GM19455 (cell line): ENCODE results near the gene METTL25B.
"Not testable (repeated sequence)": the region's sequence is repeated elsewhere in the genome, so short reads cannot be mapped to it uniquely, and the experiment has no call there.

Experiments
- ATAC-seq: cut with Tn5 transposase; IDR thresholded peaks from one replicate; pipeline ENCODE4 v1.9.1; 2021; ENCODE audit not compliant: unreplicated experiment

The METTL25B gene

DNA sequence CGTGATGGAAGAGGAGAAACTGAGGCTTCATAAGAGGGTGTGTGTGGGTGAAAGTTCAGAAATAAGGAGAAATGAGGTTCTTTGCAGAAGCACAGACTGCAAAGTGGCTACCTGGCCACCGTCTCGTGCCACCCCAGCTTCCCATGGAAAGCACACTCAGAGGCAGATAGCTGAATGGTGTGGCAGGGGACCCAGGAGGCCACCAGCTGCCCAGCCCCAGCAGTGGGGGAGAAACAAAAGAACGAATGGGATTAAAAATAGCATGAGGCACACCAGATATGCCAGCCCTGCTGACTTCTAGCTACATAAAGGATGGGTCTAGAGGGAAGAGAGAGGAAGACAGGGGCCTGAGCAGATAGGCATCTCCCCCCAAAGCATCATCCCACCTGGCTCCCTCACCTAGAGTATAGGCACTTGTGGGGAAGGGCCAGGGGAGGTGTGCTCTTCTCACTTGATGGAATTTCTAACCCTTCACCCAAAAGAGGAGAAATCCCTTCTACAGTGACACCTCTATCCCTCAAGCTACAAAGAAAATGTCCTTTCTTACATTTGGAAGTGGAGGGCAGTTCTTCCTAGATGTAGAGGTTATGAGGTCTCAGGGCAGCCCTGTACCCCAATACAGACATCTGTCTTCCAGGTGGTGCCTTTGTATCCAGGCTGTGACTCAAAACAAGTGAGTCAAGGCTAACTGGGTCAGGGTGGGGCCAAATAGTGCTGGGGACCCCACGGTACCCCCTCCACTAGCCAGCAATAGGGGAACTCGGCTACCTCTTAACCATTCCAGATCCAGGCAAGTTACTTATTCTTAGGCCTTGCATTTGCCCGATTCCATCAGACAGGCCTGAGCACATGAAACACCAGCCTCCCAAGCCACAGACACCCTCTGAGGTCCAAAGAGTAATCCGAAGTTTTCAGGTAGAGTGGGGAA, 19.7 kb downstream of the METTL25B start:
- no peak for ATAC-seq

DNA sequence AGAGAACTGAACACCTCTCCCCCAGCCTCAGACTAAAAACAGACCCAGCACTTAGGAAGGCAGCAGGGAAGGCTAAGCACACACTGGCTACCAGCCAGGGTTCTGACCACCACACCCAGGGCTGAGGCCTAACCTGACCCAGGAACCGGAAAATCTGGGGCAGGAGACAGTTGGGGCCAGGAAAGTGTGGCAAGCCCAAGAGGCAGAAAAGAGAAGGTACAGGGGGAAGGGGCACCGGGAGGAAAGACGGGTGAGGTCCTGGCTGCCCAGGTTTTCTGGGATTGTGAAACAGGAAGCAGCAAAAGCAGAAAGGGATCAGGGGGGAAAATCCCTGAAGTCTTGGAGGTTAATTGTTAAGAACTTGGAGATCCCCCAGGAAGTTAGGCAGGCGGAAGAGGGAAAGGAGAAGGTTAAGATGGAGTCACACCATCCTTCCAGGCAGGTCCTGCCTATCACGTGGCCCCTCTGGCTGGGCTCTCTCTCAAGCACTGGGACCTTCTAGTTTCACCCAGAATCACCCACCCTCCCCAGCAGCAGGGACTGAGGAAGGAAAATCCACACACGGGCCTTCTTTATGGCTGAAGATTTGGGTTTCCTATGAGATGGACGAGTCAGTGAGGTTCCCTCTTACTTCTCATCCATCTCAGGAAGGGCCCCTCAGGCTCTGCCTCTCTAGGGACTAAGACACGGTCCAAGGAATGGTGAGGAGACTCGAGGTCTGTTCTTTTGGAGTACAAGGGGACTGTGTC, 20.6 kb downstream of the METTL25B start:
- ATAC-seq: no peak

GRCh38 chr1:156749419-156750118, 21.3 kb downstream of the METTL25B start:
- no peak for ATAC-seq

DNA sequence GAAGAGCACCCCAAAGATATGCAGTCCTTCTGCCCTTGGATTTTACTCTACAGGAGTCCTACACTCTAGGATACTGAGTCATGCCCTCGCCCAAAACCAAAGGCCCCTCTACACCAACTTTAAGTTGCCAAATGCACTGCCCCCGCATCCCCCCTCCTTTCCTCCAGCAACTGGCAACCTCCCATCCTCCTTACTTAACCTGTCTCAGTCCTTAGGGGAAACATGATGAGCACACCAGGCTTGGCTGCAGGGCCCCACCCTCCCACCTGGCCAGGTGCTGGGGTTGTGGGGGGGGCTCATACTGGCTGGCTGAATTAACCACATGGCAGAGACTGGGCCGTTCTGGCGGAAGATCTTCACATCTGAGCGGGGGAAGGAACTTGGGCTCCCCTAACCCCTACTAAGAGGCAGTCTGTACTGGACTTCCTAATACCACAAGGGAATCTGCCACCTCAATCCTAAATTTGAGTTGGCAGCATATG, 22.0 kb downstream of the METTL25B start:
- ATAC-seq: no peak

DNA sequence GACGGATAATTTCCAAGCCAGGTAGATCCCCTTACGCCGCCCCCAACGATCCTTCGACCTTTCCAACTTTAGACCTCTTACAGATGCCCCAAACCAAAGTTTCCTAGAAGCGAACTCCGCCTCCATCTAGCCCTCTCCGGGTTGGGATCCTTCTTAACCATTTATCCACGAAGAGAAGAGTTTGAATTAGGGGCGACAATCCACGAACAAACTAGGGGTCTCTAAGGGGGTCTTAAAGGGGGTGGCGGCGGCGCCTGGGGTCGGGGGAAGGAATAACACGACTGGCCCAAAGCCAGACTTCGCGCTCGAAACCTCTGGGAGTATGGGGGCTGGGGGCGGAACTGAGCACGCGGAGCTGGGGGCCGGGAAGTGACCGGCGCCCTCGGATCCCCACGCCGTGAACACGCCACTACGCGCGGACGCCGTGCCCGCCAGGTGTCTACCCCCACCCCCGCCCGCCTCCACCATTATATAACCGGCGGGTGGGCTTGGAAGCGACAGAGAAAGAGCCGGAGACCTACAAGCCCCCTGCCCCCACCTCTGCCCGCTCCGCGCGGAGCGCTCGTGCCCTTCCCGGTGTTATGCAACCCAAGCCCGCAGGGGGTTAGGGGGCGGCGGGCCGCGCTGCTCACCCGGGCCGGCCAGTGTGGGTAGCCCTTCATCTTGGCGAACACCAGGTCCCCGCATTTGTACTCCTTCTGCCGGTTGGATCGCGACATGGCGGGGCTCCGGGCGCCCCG, 22.6 kb downstream of the METTL25B start:
- ATAC-seq: peak; percentile 13

- ATAC-seq: peak; percentile 2
Observed at GRCh38 chr1:156751451-156751756, 23.1 kb downstream of the METTL25B start, which contains the start of gene HDGF. HDGF (minus strand) TSS chr1:156751675; CDS start chr1:156751429, 246 bp downstream.

- ATAC-seq: peak; percentile 47
Observed at GRCh38 chr1:156751757-156752481, 23.6 kb downstream of the METTL25B start.

DNA sequence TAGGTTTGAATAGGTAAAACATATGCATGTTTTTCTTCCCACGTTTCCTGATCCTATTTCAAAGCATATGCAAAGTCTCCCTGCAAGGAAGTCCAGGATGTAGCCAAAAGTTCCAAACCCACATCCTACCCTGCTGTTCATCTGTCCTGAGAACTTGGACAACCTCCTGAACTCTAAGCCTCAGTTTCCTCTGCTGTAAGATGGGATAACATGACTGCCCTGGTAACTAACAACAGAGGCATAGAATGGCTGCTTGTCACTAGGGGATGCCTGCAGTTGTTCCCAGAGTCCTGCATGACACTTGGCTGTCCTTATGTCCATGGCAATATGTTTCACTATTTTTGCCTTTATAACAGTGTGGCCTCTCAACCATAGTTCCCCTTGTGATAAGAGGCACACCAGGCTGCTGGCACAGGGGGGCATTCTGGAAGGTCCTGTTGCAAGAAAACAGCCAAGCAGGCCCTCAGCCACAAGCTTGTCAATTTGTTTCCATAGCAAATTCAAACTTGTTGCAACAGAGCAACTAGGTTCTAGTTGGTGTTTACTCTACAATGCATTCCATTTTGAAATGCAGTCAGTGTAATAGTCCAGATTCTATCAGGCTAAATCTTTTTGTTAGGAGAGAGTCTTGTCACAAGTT, 24.7 kb downstream of the METTL25B start:
- ATAC-seq: no peak

DNA sequence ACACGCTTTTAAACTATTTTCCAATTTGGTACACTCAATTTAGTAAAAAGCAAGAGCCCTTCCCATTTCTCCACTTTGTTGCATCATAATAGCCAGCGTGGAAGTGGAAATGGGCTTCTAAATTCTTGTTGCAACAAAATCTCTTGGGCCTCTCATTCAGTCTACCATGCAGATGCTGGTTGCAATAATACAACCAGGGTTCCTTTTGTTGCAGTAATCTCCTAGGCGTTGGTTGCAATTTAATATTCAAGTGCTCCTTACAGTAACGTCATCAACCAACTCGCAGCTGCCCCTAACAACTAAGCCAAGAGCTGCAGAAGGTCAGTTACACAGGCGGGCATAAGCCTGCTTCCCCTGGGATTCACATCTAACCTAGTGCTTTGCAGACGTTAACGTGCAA, 25.9 kb downstream of the METTL25B start:
- ATAC-seq: no peak

- no peak for ATAC-seq
Observed at GRCh38 chr1:156755527-156755950, 27.3 kb downstream of the METTL25B start.

- ATAC-seq: no peak
Observed at GRCh38 chr1:156756355-156756754, 28.1 kb downstream of the METTL25B start.

- ATAC-seq: not testable (repeated sequence)
Observed at GRCh38 chr1:156757572-156758253, 29.4 kb downstream of the METTL25B start.

GRCh38 chr1:156760092-156760795, 32.0 kb downstream of the METTL25B start:
- no peak for ATAC-seq

DNA sequence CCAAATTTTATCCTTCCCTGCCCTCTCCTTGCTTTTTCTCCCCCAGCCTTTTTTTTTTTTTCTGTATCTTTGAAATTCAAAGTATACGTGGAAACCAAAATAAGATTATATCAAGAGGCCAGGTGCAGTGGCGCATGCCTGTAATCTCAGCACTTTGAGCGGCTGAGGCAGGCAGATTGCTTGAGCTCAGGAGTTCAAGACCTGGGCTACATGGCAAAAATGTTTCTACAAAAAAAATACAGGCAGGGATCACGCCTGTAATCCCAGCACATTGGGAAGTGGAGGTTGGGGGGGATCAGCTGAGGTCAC, 32.5 kb downstream of the METTL25B start:
- no peak for ATAC-seq

DNA sequence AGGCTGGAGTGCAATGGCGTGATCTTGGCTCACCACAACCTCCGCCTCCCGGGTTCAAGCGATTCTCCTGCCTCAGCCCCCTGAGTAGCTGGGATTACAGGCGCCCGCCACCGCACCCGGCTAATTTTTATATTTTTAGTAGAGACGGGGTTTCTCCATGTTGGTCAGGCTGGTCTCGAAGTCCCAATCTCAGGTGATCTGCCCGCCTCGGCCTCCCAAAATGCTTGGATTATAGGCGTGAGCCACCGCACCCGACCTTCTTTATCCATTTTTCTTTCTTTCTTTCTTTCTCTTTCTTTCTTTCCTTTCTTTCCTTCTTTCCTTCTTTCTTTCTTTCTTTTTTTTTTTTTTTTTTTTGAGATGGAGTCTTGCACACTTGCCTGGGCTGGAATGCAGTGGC, 36.9 kb downstream of the METTL25B start:
- not testable (repeated sequence) for ATAC-seq

GRCh38 chr1:156765666-156766065, 37.4 kb downstream of the METTL25B start:
- no peak for ATAC-seq

GRCh38 chr1:156766298-156767100, 38.2 kb downstream of the METTL25B start:
- ATAC-seq: peak; percentile 21
